Neural cell (in vitro differentiated cells): ENCODE results near the gene RMDN2.

ENCODE experiments used
- CTCF ChIP-seq: fragments of 450-650 bp; IDR thresholded peaks from 2 replicates; pipeline ENCODE4 v1.5.1; 2014; ENCODE audit warnings: antibody characterized with exemption, mild to moderate bottlenecking, moderate library complexity; ENCODE audit not compliant: poor library complexity, severe bottlenecking
- EP300 ChIP-seq: fragments of 450-650 bp; conservative IDR thresholded peaks from 2 replicates; pipeline ENCODE4 v1.6.1; 2014; ENCODE audit warnings: antibody characterized with exemption, mild to moderate bottlenecking, moderate library complexity; ENCODE audit not compliant: poor library complexity, severe bottlenecking
- EZH2 ChIP-seq: fragments of 200-600, 300-800 bp; shearing (Covaris generic), sonication (generic); IDR thresholded peaks from 2 replicates; pipeline ENCODE4 v1.6.1; 2014; ENCODE audit warnings: antibody characterized with exemption, low read length, borderline replicate concordance, mild to moderate bottlenecking; ENCODE audit not compliant: insufficient read depth, poor library complexity, severe bottlenecking
- MXI1 ChIP-seq: fragments of 450-650 bp; conservative IDR thresholded peaks from 2 replicates; pipeline ENCODE4 v1.6.1; 2014; ENCODE audit warnings: antibody characterized with exemption, mild to moderate bottlenecking; ENCODE audit not compliant: poor library complexity, severe bottlenecking
- POLR2AphosphoS5 ChIP-seq: IDR thresholded peaks from 2 replicates; pipeline ENCODE4 v1.6.1; 2012
- RAD21 ChIP-seq: fragments of 450-650 bp; conservative IDR thresholded peaks from 2 replicates; pipeline ENCODE4 v1.6.1; 2014; ENCODE audit warnings: antibody characterized with exemption, mild to moderate bottlenecking, moderate library complexity
- REST ChIP-seq: IDR thresholded peaks from 2 replicates; pipeline ENCODE4 v1.6.1; 2012; ENCODE audit warnings: borderline replicate concordance
- SMC3 ChIP-seq: fragments of 450-650 bp; conservative IDR thresholded peaks from 2 replicates; pipeline ENCODE4 v1.6.1; 2014; ENCODE audit warnings: antibody characterized with exemption, mild to moderate bottlenecking, moderate library complexity; ENCODE audit not compliant: poor library complexity
- TAF1 ChIP-seq: IDR thresholded peaks from 2 replicates; pipeline ENCODE4 v1.6.1; 2012; ENCODE audit warnings: low read depth

DNA sequence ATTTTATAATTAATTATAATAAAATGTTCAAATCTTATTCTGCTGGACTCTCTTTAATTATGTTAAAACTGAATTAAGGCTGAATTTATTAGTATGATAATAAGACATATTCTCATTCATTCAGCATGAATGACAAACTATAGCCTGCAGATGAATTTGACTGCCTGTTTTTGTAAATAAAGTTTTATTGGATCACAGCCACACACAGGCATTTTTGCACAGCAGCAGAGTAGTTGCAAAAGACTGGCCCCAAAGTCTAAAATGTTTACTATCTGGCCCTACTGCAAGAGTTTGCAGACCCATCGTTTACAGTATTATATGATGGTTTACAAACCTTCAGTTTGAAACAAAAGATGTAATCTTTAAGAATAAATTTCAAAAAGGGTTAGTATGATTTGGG is 58.6 kb downstream of the RMDN2 start:
- TF ChIP-seq CTCF, result no peak
- no peak for TF ChIP-seq EP300
- TF ChIP-seq EZH2, result no peak
- no peak for TF ChIP-seq SMC3
- no peak for TF ChIP-seq POLR2AphosphoS5
- TF ChIP-seq MXI1, result no peak
- no peak for TF ChIP-seq REST
- TF ChIP-seq RAD21, result no peak
- TF ChIP-seq TAF1, result no peak
